Hepatocyte (in vitro differentiated cells): Measurements from ENCODE around the gene PAX1.

Experiments
- CTCF ChIP-seq: fragments of 200-600 bp; sonication (generic); IDR thresholded peaks from 2 replicates; pipeline ENCODE4 v1.5.1; 2016; ENCODE audit warnings: antibody characterized with exemption, mild to moderate bottlenecking; ENCODE audit not compliant: poor library complexity
- EZH2phosphoT487 ChIP-seq: fragments of 200-600 bp; sonication (generic); IDR thresholded peaks from one replicate; pipeline ENCODE4 v1.6.1; 2018; ENCODE audit warnings: antibody characterized with exemption, mild to moderate bottlenecking, low read depth, moderate library complexity; ENCODE audit not compliant: unreplicated experiment, severe bottlenecking

- TF ChIP-seq CTCF (no peak), EZH2phosphoT487 (no peak)
These were observed 4.9 kb downstream of the PAX1 start for GRCh38 chr20:21710341-21710740.
